Panc1 (cell line): ENCODE data around the gene DCUN1D4.

Source experiments
- CTCF ChIP-seq: fragments of 450-650 bp; IDR thresholded peaks from 2 replicates; pipeline ENCODE4 v1.5.1; 2017; ENCODE audit warnings: mild to moderate bottlenecking
- POLR2AphosphoS5 ChIP-seq: IDR thresholded peaks from 2 replicates; pipeline ENCODE4 v1.6.1; 2012; ENCODE audit warnings: mild to moderate bottlenecking, low read depth, low read length, moderate library complexity

GRCh38 chr4:51894059-51894645 is 51.2 kb downstream of the DCUN1D4 start:
- TF ChIP-seq POLR2AphosphoS5 (no peak), CTCF (no peak)
